Immature natural killer cell (primary cell): ENCODE data around the gene BGN. TPM values are rescaled to one million over a fixed set of nuclear protein-coding genes. Genes with fewer than 3 reads are reported as not detected.

Experiments used
- DNase-seq, 3 donors: peaks; one replicate each; pipeline ENCODE4 v3.0.0; 2022; ENCODE audit warnings: mixed read lengths in 1 of 3
- H3K27ac Mint-ChIP-seq, 6 donors: one replicate each; pipeline ENCODE4 v1.8.0; 2020; ENCODE audit warnings: mixed read lengths in 6 of 6, mild to moderate bottlenecking in 5 of 6, inconsistent platforms in 4 of 6, moderate library complexity in 3 of 6
- H3K27me3 Mint-ChIP-seq, 3 donors: one replicate each; pipeline ENCODE4 v1.8.0; 2020 to 2021; ENCODE audit warnings: low read depth in 3 of 3, mild to moderate bottlenecking in 3 of 3, mixed read lengths in 3 of 3, moderate library complexity in 3 of 3, inconsistent platforms in 1 of 3
- H3K36me3 Mint-ChIP-seq, 3 donors: one replicate each; pipeline ENCODE4 v1.8.0; 2020; ENCODE audit warnings: mixed read lengths in 3 of 3, inconsistent platforms in 2 of 3, mild to moderate bottlenecking in 2 of 3
- H3K4me1 Mint-ChIP-seq, 2 donors: one replicate each; pipeline ENCODE4 v1.8.0; 2020; ENCODE audit warnings: inconsistent platforms in 2 of 2, mild to moderate bottlenecking in 2 of 2, mixed read lengths in 2 of 2, moderate library complexity in 1 of 2
- H3K4me3 Mint-ChIP-seq, 5 donors: one replicate each; pipeline ENCODE4 v1.8.0; 2020; ENCODE audit warnings: mild to moderate bottlenecking in 5 of 5, mixed read lengths in 5 of 5, inconsistent platforms in 3 of 5, moderate library complexity in 3 of 5
- H3K9me3 Mint-ChIP-seq, 6 donors: one replicate each; pipeline ENCODE4 v1.8.0; 2020; ENCODE audit warnings: mild to moderate bottlenecking in 6 of 6, mixed read lengths in 6 of 6, inconsistent platforms in 4 of 6, moderate library complexity in 3 of 6
- polyA plus RNA-seq, 3 donors: library from polyadenylated mRNA; unstranded; fragments of 300-500 nt; fragmentation: Illumina TruSeq; gene quantifications; one replicate each; pipeline ENCODE4 v1.2.3, GENCODE V29; 2021

BGN gene
- polyA plus RNA-seq, 3 donors from 2014 or later = not detected

- no peak for DNase-seq
- Mint-ChIP-seq H3K4me1 (no peaks in the 10 kb centered on the region), H3K36me3 (no peaks in the 10 kb centered on the region), H3K27ac (no peak overlapping the region), H3K27me3 (peaks cover 0 to 1% (median 0%) of the 10 kb centered on the region in 3 donors), H3K9me3 (no peaks in the 10 kb centered on the region), H3K4me3 (no peak overlapping the region)
Observed at GRCh38 chrX:153482376-153483015, 12.3 kb upstream of the BGN start.

GRCh38 chrX:153485396-153486080, 9.2 kb upstream of the BGN start:
- DNase-seq = no peak
- Mint-ChIP-seq H3K4me1 (no peaks in the 10 kb centered on the region), H3K36me3 (no peaks in the 10 kb centered on the region), H3K27me3 (no peaks in the 10 kb centered on the region), H3K4me3 (no peak overlapping the region), H3K9me3 (no peaks in the 10 kb centered on the region), H3K27ac (no peak overlapping the region)

- Mint-ChIP-seq H3K9me3 (no peaks in the 10 kb centered on the region), H3K27ac (no peak overlapping the region), H3K4me3 (no peak overlapping the region), H3K4me1 (no peaks in the 10 kb centered on the region), H3K27me3 (no peaks in the 10 kb centered on the region), H3K36me3 (no peaks in the 10 kb centered on the region)
- no peak for DNase-seq
Observed at GRCh38 chrX:153486171-153486570, 8.6 kb upstream of the BGN start.

GRCh38 chrX:153487590-153488071, 7.1 kb upstream of the BGN start:
- Mint-ChIP-seq H3K4me3 (no peak overlapping the region), H3K27ac (no peak overlapping the region), H3K36me3 (no peaks in the 10 kb centered on the region), H3K4me1 (no peaks in the 10 kb centered on the region), H3K9me3 (no peaks in the 10 kb centered on the region), H3K27me3 (no peaks in the 10 kb centered on the region)
- DNase-seq = no peak

- no peak for DNase-seq
- H3K4me3 Mint-ChIP-seq = no peak overlapping the region
Observed at GRCh38 chrX:153488231-153488914, 6.4 kb upstream of the BGN start.

GRCh38 chrX:153490217-153490930, 4.4 kb upstream of the BGN start:
- Mint-ChIP-seq H3K27me3 (peaks cover 0 to 2% (median 0%) of the 10 kb centered on the region in 3 donors), H3K27ac (no peak overlapping the region), H3K9me3 (no peaks in the 10 kb centered on the region), H3K36me3 (no peaks in the 10 kb centered on the region), H3K4me1 (no peaks in the 10 kb centered on the region), H3K4me3 (no peak overlapping the region)
- DNase-seq = no peak

More at GRCh38 chrX:153488231-153488914, 6.4 kb upstream of the BGN start:
- no peaks in the 10 kb centered on the region for H3K27me3 Mint-ChIP-seq
- no peaks in the 10 kb centered on the region for H3K36me3 Mint-ChIP-seq
- no peaks in the 10 kb centered on the region for H3K4me1 Mint-ChIP-seq
- H3K27ac Mint-ChIP-seq = no peak overlapping the region
- no peaks in the 10 kb centered on the region for H3K9me3 Mint-ChIP-seq

GRCh38 chrX:153491351-153491914, 3.3 kb upstream of the BGN start:
- Mint-ChIP-seq H3K27me3 (peaks cover 0 to 2% (median 0%) of the 10 kb centered on the region in 3 donors), H3K9me3 (no peaks in the 10 kb centered on the region), H3K4me1 (no peaks in the 10 kb centered on the region), H3K4me3 (no peak overlapping the region), H3K36me3 (no peaks in the 10 kb centered on the region), H3K27ac (no peak overlapping the region)
- no peak for DNase-seq

- no peaks in the 10 kb centered on the region for H3K4me1 Mint-ChIP-seq
- no peaks in the 10 kb centered on the region for H3K9me3 Mint-ChIP-seq
- no peak overlapping the region for H3K4me3 Mint-ChIP-seq
- no peak overlapping the region for H3K27ac Mint-ChIP-seq
- no peak for DNase-seq
- peaks cover 0 to 2% (median 0%) of the 10 kb centered on the region in 3 donors for H3K27me3 Mint-ChIP-seq
- no peaks in the 10 kb centered on the region for H3K36me3 Mint-ChIP-seq
Observed at GRCh38 chrX:153491918-153492317, 2.9 kb upstream of the BGN start.

GRCh38 chrX:153492543-153492942, 2.2 kb upstream of the BGN start:
- Mint-ChIP-seq H3K9me3 (no peaks in the 10 kb centered on the region), H3K4me1 (no peaks in the 10 kb centered on the region), H3K36me3 (no peaks in the 10 kb centered on the region), H3K27ac (no peak overlapping the region), H3K27me3 (peaks cover 0 to 2% (median 0%) of the 10 kb centered on the region in 3 donors), H3K4me3 (no peak overlapping the region)
- DNase-seq = no peak

GRCh38 chrX:153493085-153493484, 1.7 kb upstream of the BGN start:
- H3K4me3 Mint-ChIP-seq = no peak overlapping the region
- no peaks in the 10 kb centered on the region for H3K9me3 Mint-ChIP-seq
- no peaks in the 10 kb centered on the region for H3K36me3 Mint-ChIP-seq
- DNase-seq = no peak
- no peaks in the 10 kb centered on the region for H3K4me1 Mint-ChIP-seq
- H3K27ac Mint-ChIP-seq = no peak overlapping the region
- H3K27me3 Mint-ChIP-seq = peaks cover 0 to 2% (median 0%) of the 10 kb centered on the region in 3 donors

- Mint-ChIP-seq H3K4me3 (no peak overlapping the region), H3K9me3 (no peaks in the 10 kb centered on the region), H3K4me1 (no peaks in the 10 kb centered on the region), H3K27ac (no peak overlapping the region), H3K36me3 (no peaks in the 10 kb centered on the region), H3K27me3 (peaks cover 0 to 2% (median 0%) of the 10 kb centered on the region in 3 donors)
- DNase-seq = no peak
Observed at GRCh38 chrX:153494061-153494460, 719 bp upstream of the BGN start.

- Mint-ChIP-seq H3K9me3 (no peaks in the 10 kb centered on the region), H3K27me3 (peaks cover 0 to 4% (median 2%) of the 10 kb centered on the region in 3 donors), H3K4me1 (no peaks in the 10 kb centered on the region), H3K27ac (no peak overlapping the region), H3K36me3 (no peaks in the 10 kb centered on the region), H3K4me3 (no peak overlapping the region)
- DNase-seq = no peak
Observed at GRCh38 chrX:153495362-153495751, 577 bp downstream of the BGN start.

- Mint-ChIP-seq H3K27me3 (peaks cover 0 to 6% (median 2%) of the 10 kb centered on the region in 3 donors), H3K4me1 (no peaks in the 10 kb centered on the region), H3K27ac (no peak overlapping the region), H3K36me3 (no peaks in the 10 kb centered on the region), H3K4me3 (no peak overlapping the region), H3K9me3 (no peaks in the 10 kb centered on the region)
- no peak for DNase-seq
Observed at GRCh38 chrX:153495903-153496589, 1.3 kb downstream of the BGN start.
